Measurements from ENCODE around the gene COL26A1. TPM values are rescaled to one million over a fixed set of nuclear protein-coding genes. Genes with fewer than 3 reads are reported as not detected.

COL26A1 gene
- total RNA-seq, 4 donors from 2014 or later, result 0.06 TPM; not detected in 3

- TF ChIP-seq POLR2A (IDR thresholded peaks at IDR 0.05), result no peak
- TF ChIP-seq CTCF (IDR thresholded peaks at IDR 0.05), result no peak
- H3K4me3 ChIP-seq (ENCODE audit: low read depth, poor library complexity, severe bottlenecking), result no peak overlapping the region
- WGBS, 2 donors, result 71 to 80% methylated on average over 7 of the region's 7 CpGs
- no peak for DNase-seq (ENCODE audit: low spot score in 2 of 2)
- intact Hi-C loops (cut with DNase I; ENCODE audit: low total_unique reads), result no loop called here
Observed at GRCh38 chr7:101395376-101395775, 32.7 kb downstream of the COL26A1 start.

GRCh38 chr7:101397243-101397642 lies 34.6 kb downstream of the COL26A1 start:
- DNase-seq (ENCODE audit: low spot score in 2 of 2), result no peak
- intact Hi-C loops (cut with DNase I; ENCODE audit: low total_unique reads), result no loop called here
- TF ChIP-seq POLR2A (IDR thresholded peaks at IDR 0.05), result no peak
- no peak for TF ChIP-seq CTCF (IDR thresholded peaks at IDR 0.05)
- H3K4me3 ChIP-seq (ENCODE audit: low read depth, poor library complexity, severe bottlenecking), result no peak overlapping the region

- WGBS, 2 donors, result 86 to 90% methylated on average over 1 of the region's 1 CpG
Observed at GRCh38 chr7:101397770-101398324, 35.2 kb downstream of the COL26A1 start.

GRCh38 chr7:101398396-101399289 lies 36.0 kb downstream of the COL26A1 start:
- no peak for DNase-seq (ENCODE audit: low spot score in 2 of 2)
- intact Hi-C loops (cut with DNase I; ENCODE audit: low total_unique reads), result no loop called here
- WGBS, 2 donors, result 78 to 84% methylated on average over 22 of the region's 22 CpGs
- no peak for TF ChIP-seq CTCF (IDR thresholded peaks at IDR 0.05)
- TF ChIP-seq POLR2A (IDR thresholded peaks at IDR 0.05), result no peak
- H3K4me3 ChIP-seq (ENCODE audit: low read depth, poor library complexity, severe bottlenecking), result no peak overlapping the region

More at GRCh38 chr7:101397770-101398324, 35.2 kb downstream of the COL26A1 start:
- DNase-seq (ENCODE audit: low spot score in 2 of 2), result no peak
- intact Hi-C loops (cut with DNase I; ENCODE audit: low total_unique reads), result no loop called here
- H3K4me3 ChIP-seq (ENCODE audit: low read depth, poor library complexity, severe bottlenecking), result no peak overlapping the region
- TF ChIP-seq POLR2A (IDR thresholded peaks at IDR 0.05), result no peak

- H3K4me3 ChIP-seq (ENCODE audit: low read depth, poor library complexity, severe bottlenecking), result no peak overlapping the region
- WGBS, 2 donors, result 53 to 70% methylated on average over 6 of the region's 6 CpGs
- TF ChIP-seq CTCF (IDR thresholded peaks at IDR 0.05), result no peak
- TF ChIP-seq POLR2A (IDR thresholded peaks at IDR 0.05), result no peak
- intact Hi-C loops (cut with DNase I; ENCODE audit: low total_unique reads), result no loop called here
- DNase-seq (ENCODE audit: low spot score in 2 of 2), result no peak
Observed at GRCh38 chr7:101399759-101400158, 37.1 kb downstream of the COL26A1 start.

GRCh38 chr7:101400751-101401150 lies 38.1 kb downstream of the COL26A1 start:
- intact Hi-C loops (cut with DNase I; ENCODE audit: low total_unique reads), result no loop called here
- H3K4me3 ChIP-seq (ENCODE audit: low read depth, poor library complexity, severe bottlenecking), result no peak overlapping the region
- no peak for TF ChIP-seq POLR2A (IDR thresholded peaks at IDR 0.05)
- TF ChIP-seq CTCF (IDR thresholded peaks at IDR 0.05), result no peak
- 90 to 93% methylated on average over 13 of the region's 13 CpGs for WGBS, 2 donors
- DNase-seq (ENCODE audit: low spot score in 2 of 2), result no peak

All from lower leg skin (tissue), 4 donors.